GM18907 (cell line): ENCODE results near the gene PSME3.
"Not testable (repeated sequence)": the region's sequence is repeated elsewhere in the genome, so short reads cannot be mapped to it uniquely, and the experiment has no call there.

ENCODE experiments used
- ATAC-seq: cut with Tn5 transposase; IDR thresholded peaks from one replicate; pipeline ENCODE4 v1.9.1; 2021; ENCODE audit warnings: mild to moderate bottlenecking, moderate library complexity; ENCODE audit not compliant: unreplicated experiment

Gene PSME3

GRCh38 chr17:42849451-42850181 is 16.4 kb downstream of the PSME3 start:
- ATAC-seq = no peak

DNA sequence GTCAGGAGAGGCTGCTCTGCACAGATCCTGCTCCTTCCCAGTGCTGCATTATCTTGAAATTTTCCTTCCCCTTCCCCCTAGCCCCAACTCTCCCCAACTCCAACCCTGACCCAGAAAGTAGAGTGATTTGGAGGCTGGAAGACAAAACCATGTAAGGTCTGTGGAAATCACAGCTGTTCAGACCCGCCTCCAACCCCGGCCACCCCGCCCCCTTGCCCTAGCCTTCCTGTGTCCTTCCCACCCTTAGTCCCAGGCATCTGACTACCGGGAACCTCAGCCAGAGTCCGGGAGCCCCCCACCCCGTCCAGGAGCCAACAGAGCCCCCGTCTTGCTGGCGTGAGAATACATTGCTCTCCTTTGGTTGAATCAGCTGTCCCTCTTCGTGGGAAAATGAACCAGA is 17.8 kb downstream of the PSME3 start, which contains the start of gene AOC3:
Gene AOC3 (plus strand): TSS at position 246 of the 400 bp plus-strand sequence. CDS start 145 bp downstream, at position 391.
- ATAC-seq = no peak

DNA sequence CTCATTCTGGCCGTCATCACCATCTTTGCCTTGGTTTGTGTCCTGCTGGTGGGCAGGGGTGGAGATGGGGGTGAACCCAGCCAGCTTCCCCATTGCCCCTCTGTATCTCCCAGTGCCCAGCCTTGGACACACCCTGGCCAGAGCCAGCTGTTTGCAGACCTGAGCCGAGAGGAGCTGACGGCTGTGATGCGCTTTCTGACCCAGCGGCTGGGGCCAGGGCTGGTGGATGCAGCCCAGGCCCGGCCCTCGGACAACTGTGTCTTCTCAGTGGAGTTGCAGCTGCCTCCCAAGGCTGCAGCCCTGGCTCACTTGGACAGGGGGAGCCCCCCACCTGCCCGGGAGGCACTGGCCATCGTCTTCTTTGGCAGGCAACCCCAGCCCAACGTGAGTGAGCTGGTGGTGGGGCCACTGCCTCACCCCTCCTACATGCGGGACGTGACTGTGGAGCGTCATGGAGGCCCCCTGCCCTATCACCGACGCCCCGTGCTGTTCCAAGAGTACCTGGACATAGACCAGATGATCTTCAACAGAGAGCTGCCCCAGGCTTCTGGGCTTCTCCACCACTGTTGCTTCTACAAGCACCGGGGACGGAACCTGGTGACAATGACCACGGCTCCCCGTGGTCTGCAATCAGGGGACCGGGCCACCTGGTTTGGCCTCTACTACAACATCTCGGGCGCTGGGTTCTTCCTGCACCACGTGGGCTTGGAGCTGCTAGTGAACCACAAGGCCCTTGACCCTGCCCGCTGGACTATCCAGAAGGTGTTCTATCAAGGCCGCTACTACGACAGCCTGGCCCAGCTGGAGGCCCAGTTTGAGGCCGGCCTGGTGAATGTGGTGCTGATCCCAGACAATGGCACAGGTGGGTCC is 18.4 kb downstream of the PSME3 start:
- not testable (repeated sequence) for ATAC-seq

DNA sequence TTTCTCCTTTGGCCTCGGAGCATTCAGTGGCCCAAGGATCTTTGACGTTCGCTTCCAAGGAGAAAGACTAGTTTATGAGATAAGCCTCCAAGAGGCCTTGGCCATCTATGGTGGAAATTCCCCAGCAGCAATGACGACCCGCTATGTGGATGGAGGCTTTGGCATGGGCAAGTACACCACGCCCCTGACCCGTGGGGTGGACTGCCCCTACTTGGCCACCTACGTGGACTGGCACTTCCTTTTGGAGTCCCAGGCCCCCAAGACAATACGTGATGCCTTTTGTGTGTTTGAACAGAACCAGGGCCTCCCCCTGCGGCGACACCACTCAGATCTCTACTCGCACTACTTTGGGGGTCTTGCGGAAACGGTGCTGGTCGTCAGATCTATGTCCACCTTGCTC is 19.2 kb downstream of the PSME3 start:
- no peak for ATAC-seq

- no peak for ATAC-seq
Measured at GRCh38 chr17:42853004-42853403, 19.8 kb downstream of the PSME3 start.

- ATAC-seq = no peak
Measured at GRCh38 chr17:42853597-42853967, 20.4 kb downstream of the PSME3 start.

DNA sequence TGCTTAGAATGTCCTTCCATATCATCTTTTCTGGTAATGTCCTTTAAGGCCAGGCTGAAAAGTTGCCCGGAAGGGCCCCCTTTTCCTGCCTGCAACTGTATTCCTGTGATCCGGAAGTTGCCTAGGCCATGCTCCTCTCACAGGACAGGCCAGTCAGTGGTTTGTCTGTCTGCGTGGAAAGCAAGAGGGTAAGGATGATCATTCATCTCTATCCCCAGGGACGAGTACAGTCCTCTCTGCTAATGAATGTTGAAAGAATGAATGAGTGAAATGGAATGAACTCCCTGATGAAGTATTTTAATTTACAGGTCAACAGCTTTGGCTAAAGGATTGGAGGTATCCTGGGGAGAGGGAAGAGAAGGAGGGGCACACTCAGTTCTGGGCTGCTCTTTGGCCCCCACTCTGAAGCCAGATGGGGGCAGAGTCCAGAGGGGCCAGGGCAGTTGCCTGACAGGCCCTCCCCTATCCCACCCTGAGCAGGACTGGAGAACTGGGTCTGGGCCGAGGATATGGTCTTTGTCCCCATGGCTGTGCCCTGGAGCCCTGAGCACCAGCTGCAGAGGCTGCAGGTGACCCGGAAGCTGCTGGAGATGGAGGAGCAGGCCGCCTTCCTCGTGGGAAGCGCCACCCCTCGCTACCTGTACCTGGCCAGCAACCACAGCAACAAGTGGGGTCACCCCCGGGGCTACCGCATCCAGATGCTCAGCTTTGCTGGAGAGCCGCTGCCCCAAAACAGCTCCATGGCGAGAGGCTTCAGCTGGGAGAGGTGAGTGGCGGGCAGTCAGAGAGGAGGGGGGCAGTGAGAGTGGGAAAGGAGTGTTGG is 21.0 kb downstream of the PSME3 start:
- no peak for ATAC-seq

DNA sequence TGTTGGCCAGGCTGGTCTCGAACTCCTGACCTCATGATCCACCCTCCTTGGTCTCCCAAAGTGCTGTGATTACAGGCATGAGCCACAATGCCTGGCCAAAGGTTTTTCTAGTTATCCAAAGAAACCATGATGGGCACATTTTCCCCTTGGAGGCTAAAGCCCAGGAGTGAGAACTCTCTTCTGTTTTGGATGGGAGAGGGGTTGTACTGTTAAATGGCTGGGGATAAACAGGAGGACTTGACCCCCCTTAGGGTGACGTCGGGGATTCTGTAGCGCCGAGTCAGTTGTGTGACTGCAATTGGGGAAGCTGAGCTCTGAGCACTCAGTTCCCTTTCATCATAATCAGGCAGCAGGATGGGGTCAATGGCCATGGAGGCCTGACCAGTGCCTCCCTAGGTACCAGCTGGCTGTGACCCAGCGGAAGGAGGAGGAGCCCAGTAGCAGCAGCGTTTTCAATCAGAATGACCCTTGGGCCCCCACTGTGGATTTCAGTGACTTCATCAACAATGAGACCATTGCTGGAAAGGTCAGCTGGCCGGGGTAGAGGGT is 21.9 kb downstream of the PSME3 start:
- no peak for ATAC-seq

- not testable (repeated sequence) for ATAC-seq
Measured at GRCh38 chr17:42856093-42856492, 22.9 kb downstream of the PSME3 start.

DNA sequence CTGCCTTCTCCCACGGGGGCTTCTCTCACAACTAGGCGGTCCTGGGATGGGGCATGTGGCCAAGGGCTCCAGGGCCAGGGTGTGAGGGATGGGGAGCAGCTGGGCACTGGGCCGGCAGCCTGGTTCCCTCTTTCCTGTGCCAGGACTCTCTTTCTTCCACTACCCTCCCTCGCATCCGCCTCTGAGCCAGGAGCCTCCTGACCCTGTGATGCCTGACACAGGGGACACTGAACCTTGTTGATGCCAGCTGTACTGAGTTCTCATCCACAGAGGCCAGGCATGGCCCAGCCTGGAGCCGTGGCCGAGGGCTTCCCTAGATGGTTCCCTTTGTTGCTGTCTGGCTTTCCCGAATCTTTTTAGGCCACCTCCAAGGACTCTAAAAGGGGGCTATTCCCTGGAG is 23.3 kb downstream of the PSME3 start:
- ATAC-seq = not testable (repeated sequence)

- ATAC-seq = no peak
Measured at GRCh38 chr17:42857389-42857788, 24.2 kb downstream of the PSME3 start.

- no peak for ATAC-seq
Measured at GRCh38 chr17:42865638-42866094, 32.5 kb downstream of the PSME3 start.

GRCh38 chr17:42866216-42866615 is 33.0 kb downstream of the PSME3 start:
- ATAC-seq = no peak

GRCh38 chr17:42866631-42867575 is 33.7 kb downstream of the PSME3 start:
- no peak for ATAC-seq

GRCh38 chr17:42867694-42868261 is 34.6 kb downstream of the PSME3 start:
- not testable (repeated sequence) for ATAC-seq

- no peak for ATAC-seq
Measured at GRCh38 chr17:42868338-42868737, 35.1 kb downstream of the PSME3 start.

DNA sequence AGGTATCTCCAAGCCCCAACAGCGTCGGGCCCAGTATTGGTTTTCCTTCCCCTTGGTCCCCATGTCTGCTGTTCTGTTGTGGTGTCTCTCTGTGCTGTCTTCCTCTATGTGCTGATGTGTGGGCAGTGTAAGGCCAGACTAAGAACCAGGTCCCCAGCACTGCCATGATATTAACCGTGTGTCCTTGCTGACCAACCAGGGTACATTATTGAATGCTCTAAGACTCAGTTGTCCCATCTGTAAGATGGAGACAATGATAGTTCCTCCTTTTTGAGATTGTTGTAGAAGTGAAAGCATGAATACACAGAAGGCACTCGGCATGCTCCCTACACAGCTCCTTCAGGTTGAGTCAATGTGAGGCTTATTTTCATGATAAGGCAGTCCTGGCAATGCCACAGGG is 38.5 kb downstream of the PSME3 start:
- ATAC-seq = no peak

DNA sequence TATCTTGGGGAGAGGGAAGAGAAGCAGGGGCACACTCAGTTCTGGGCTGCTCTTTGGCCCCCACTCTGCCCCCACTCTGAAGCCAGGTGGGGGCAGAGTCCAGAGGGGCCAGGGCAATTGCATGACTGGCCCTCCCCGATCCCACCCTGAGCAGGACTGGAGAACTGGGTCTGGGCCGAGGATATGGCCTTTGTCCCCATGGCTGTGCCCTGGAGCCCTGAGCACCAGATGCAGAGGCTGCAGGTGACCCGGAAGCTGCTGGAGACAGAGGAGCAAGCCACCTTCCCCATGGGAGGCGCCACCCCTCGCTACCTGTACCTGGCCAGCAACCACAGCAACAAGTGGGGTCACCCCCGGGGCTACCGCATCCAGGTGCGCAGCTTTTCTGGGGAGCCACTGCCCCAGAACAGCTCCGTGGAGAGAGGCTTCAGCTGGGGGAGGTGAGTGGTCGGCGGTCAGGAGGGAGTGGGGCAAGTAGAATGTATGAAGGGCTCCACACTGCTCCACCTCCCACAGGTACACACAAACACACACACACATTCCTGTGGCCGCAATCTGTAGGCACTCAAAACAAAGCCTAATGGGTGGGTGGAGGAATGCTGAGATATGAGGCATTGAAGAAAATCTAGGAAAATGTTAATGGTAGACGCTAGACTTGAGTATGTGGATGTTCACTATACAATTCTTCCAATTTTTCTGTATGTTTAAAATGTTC is 39.2 kb downstream of the PSME3 start:
- ATAC-seq = no peak

DNA sequence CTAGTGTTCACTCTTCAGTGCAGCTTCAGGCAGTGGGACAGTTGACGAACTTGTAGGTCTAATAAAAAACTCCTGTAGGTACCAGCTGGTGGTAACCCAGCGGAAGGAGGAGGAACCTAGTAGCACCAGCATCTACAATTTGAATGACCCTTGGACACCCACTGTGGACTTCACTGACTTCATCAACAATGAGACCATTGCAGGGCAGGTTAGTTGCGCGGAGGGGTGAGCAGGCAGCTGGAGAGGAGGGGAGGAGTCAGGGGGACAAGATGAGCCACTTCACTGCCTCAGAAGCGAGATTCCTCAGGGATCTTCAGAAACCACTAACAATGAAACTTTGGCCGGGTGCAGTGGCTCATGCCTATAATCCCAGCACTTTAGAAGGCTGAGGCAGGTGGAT is 40.1 kb downstream of the PSME3 start:
- no peak for ATAC-seq
